ENCODE results near the gene TMED8. TPM values are rescaled to one million over a fixed set of nuclear protein-coding genes. Genes with fewer than 3 reads are reported as not detected.

The TMED8 gene
- total RNA-seq, 2 donors from 2014 or later: 20.5 to 27.6 TPM

GRCh38 chr14:77369285-77369684, 7.6 kb downstream of the TMED8 start:
- H3K4me1 Mint-ChIP-seq: peaks cover 20% of the 10 kb centered on the region
- 79 to 86% methylated on average over 1 of the region's 1 CpG for WGBS, 2 experiments (ENCODE audit: insufficient coverage in 1 of 2, insufficient read length in 1 of 2)
- DNase-seq: no peak

GRCh38 chr14:77364146-77364545, 12.7 kb downstream of the TMED8 start:
- H3K4me3 Mint-ChIP-seq: no peak overlapping the region
- no peaks in the 10 kb centered on the region for H3K27me3 Mint-ChIP-seq (ENCODE audit: insufficient read depth)
- Histone ChIP-seq H3K9me3 (ENCODE audit: control insufficient read depth, low read length) (peaks cover 8% of the 10 kb centered on the region), H3K4me1 (ENCODE audit: control insufficient read depth, insufficient read depth, low read length) (no peaks in the 10 kb centered on the region), H3K27me3 (ENCODE audit: control insufficient read depth, insufficient read depth, low read length, poor library complexity, severe bottlenecking) (no peaks in the 10 kb centered on the region), H3K4me3 (ENCODE audit: low read length) (no peak overlapping the region), H3K36me3 (ENCODE audit: control insufficient read depth, insufficient read depth, low read length) (no peaks in the 10 kb centered on the region), H3K27ac (ENCODE audit: low read depth, low read length) (no peak overlapping the region), H3K9ac (ENCODE audit: extremely low read depth, low read length, poor library complexity, severe bottlenecking) (no peak overlapping the region)
- WGBS, 2 experiments (ENCODE audit: insufficient coverage in 1 of 2, insufficient read length in 1 of 2): 93 to 100% methylated on average over 2 to 3 of the region's 3 CpGs
- H3K36me3 Mint-ChIP-seq (ENCODE audit: low read depth): no peaks in the 10 kb centered on the region
- no peak for DNase-seq
- H3K27ac Mint-ChIP-seq: no peak overlapping the region
- peaks cover 2% of the 10 kb centered on the region for H3K9me3 Mint-ChIP-seq
- H3K4me1 Mint-ChIP-seq: no peaks in the 10 kb centered on the region
- TF ChIP-seq CTCF (conservative IDR thresholded peaks at IDR 0.05): no peak

More at GRCh38 chr14:77369285-77369684, 7.6 kb downstream of the TMED8 start:
- H3K27me3 Mint-ChIP-seq (ENCODE audit: insufficient read depth): no peaks in the 10 kb centered on the region
- Histone ChIP-seq H3K4me3 (ENCODE audit: low read length) (no peak overlapping the region), H3K27ac (ENCODE audit: low read depth, low read length) (no peak overlapping the region), H3K36me3 (ENCODE audit: control insufficient read depth, insufficient read depth, low read length) (no peaks in the 10 kb centered on the region), H3K9me3 (ENCODE audit: control insufficient read depth, low read length) (no peaks in the 10 kb centered on the region), H3K27me3 (ENCODE audit: control insufficient read depth, insufficient read depth, low read length, poor library complexity, severe bottlenecking) (no peaks in the 10 kb centered on the region), H3K9ac (ENCODE audit: extremely low read depth, low read length, poor library complexity, severe bottlenecking) (no peak overlapping the region), H3K4me1 (ENCODE audit: control insufficient read depth, insufficient read depth, low read length) (peaks cover 9% of the 10 kb centered on the region)
- no peaks in the 10 kb centered on the region for H3K9me3 Mint-ChIP-seq
- TF ChIP-seq CTCF (conservative IDR thresholded peaks at IDR 0.05): no peak
- no peak overlapping the region for H3K4me3 Mint-ChIP-seq
- H3K27ac Mint-ChIP-seq: no peak overlapping the region
- no peaks in the 10 kb centered on the region for H3K36me3 Mint-ChIP-seq (ENCODE audit: low read depth)

- Histone ChIP-seq H3K4me1 (ENCODE audit: control insufficient read depth, insufficient read depth, low read length) (no peaks in the 10 kb centered on the region), H3K27ac (ENCODE audit: low read depth, low read length) (no peak overlapping the region), H3K27me3 (ENCODE audit: control insufficient read depth, insufficient read depth, low read length, poor library complexity, severe bottlenecking) (no peaks in the 10 kb centered on the region), H3K9me3 (ENCODE audit: control insufficient read depth, low read length) (peaks cover 8% of the 10 kb centered on the region), H3K9ac (ENCODE audit: extremely low read depth, low read length, poor library complexity, severe bottlenecking) (no peak overlapping the region), H3K36me3 (ENCODE audit: control insufficient read depth, insufficient read depth, low read length) (no peaks in the 10 kb centered on the region), H3K4me3 (ENCODE audit: low read length) (no peak overlapping the region)
- H3K4me1 Mint-ChIP-seq: no peaks in the 10 kb centered on the region
- 97 to 100% methylated on average over 1 of the region's 1 CpG for WGBS, 2 experiments (ENCODE audit: insufficient coverage in 1 of 2, insufficient read length in 1 of 2)
- no peak for DNase-seq
- peaks cover 2% of the 10 kb centered on the region for H3K9me3 Mint-ChIP-seq
- no peaks in the 10 kb centered on the region for H3K36me3 Mint-ChIP-seq (ENCODE audit: low read depth)
- H3K27ac Mint-ChIP-seq: no peak overlapping the region
- no peaks in the 10 kb centered on the region for H3K27me3 Mint-ChIP-seq (ENCODE audit: insufficient read depth)
- TF ChIP-seq CTCF (conservative IDR thresholded peaks at IDR 0.05): no peak
- no peak overlapping the region for H3K4me3 Mint-ChIP-seq
Observed at GRCh38 chr14:77359626-77360025, 17.3 kb downstream of the TMED8 start.
